ENCODE results near the gene ABCB8.

ABCB8 gene

DNA sequence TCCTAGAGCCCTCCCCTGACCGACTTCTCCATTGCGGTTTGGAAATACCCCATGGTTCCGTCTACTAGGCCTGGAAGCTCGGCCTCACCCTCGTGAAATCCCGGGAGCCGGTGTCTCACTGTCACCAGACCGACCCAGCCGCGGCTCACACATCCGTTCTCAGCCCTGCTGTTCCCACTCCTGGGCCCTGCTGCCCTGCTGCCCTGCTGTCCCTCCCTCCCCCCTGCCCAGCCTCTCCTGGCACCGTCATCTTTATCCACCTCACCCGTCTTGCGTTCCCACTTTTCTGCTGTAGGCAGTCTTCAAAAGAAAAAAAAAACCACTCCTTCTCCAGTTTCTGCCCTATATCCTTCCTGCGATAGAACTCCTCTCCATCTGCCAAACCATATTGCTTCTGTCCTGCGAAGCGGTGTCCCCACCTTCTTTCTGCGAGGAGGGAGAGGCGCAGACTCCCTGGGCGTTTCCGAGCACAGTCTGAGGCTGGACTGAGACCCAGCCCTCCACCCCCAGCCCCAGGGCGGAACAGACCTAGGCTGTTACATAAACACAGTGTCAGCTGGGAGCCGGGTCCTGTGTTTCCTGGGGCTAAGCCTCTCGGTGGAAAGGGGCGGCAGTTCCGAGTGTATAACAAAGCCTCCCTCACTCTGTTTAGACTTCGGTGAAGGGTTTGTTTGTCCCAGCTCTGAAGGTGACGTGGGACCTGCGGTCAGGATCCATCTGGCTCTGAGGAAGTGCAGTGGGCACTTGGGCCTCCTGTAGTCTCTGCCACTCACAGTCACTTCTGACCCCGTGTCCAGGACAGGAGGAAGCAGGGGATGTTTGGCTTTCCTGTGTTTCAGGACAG, 60.8 kb downstream of the ABCB8 start:
- DNase-seq = no peak

DNA sequence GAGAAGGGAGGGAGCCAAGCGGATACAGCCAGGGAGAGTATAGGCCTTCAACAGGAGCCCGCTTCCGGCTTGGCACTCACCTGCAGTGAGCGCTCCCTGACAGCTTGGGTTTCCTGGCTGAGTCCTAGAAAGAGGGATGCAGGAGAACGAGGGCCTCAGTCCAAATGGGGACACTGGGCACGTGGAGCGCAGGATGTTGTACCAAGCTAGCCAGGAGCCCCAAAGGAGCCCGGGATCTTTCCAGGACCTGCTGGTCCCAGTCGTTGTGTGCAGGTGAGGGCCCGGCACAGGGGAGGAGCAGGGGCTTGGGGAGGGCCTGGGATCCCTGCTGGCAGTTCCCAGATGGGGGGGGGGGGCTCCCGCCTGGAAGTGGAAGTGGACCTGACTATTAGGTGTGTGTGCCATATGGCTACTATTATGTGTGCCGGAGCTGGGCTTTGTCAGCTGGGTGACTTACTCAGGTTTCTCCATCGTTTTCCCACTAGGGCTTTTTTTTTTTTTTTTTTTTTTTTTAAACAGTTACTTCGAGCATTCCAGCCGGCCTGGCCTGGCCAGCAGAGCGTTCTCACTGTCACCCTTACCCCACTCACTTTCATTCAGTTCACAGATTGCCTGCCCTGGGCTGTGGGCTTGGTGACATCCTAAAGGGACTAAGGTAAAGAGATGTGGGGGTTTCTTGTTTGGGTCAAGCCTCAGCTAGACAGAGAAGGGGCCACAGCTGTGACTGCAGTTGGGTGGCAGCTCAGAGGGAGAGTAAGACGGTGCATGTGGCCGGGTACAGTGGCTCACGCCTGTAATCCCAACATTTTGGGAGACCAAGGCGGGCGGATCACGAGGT, 61.9 kb downstream of the ABCB8 start:
- no peak for DNase-seq

DNA sequence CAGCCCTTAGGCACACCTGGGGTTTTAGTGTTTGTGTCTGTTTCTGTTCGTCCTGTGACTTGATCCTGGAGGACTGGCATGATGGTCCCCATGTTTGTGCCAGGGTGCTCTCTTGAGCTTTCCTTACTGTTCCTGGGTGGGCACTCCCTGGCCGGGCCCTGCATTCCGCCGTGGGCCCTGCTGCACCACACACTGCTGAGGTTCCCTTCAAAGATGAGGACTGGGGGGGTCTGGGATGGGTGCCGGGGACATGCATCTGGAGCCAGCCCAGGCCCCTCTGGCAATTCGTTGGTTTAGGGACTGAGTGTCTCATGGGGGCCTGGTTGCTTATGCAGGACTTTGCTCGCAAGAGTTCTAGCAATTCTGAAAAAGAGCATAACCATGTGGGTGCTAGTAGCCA, 62.8 kb downstream of the ABCB8 start:
- DNase-seq = no peak

DNA sequence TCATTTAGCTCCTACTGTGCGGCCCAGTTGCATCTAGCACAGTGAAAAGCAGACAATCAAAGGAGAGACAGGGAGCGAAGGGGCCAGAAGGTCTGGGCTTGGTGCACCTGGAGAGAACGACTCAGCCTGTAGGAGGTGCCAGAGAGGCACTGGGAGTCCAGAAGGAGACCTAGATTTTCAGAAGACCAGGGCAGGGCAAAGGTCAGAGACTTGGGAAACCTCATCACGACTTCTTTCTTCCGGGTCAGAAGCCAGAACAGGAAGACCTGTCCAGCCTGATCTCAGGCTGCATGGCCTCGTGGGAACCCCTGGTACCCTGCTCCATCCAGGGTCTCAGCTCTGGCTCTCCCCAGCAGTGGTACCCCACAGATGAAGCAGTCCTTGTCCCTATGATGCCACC, 63.2 kb downstream of the ABCB8 start:
- DNase-seq = no peak

DNA sequence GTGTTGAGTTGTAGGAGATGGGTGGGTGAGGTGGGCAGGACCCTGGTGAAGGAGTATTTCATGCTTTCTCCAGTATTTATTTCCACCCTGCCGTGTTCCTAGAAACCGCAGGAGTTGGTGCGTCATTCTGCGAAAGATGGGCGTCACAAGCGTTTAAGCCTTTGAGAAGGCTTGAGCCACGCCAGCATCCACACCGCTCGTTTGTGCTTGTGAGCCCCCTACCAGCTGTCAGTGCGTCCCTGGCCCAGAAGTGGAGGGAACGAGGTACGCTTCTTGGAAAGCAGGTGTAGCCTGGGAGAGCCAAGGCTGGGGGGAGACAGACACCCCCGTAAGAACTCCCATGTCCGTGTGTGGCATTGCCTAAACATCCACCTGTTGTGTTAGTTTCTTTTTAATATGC, 63.7 kb downstream of the ABCB8 start:
- DNase-seq = no peak

DNA sequence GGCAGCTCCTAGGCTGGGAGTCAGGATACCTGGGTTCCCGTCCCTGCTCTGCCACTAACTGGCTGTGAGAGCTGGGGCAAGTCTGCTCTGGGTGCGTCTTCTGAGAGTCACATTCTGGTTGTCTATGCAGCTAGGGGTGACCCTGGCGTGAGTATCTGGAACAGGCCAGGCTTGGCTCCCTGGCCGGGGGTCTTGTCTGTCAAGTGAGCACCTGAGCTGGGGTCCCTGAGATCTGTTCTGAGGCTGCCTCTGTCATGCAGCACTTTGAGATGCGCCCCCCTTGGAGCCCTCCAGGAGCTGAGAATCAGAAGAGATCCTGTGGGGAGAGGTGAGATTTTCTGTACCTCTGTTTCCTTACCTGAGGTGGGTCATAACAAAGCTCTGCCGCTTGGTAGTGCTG, 65.5 kb downstream of the ABCB8 start:
- no peak for DNase-seq

DNA sequence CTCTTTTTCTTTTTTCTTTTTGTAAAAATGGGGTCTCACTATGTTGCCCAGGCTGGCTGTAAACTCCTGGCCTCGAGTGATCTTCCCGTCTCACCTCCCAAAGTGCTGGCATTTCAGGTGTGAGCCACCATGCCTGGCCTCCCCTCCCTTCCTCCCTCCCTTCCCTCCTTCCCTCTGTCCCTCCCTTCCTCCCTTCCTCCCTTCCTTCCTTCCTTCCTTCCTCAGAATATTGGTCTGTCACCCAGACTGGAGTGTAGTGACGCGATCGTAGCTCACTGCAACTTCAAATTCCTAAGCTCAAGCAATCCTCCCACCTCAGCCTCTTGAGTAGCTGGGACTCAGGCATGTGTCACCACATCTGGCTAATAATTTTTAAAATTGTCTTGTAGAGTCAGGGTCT, 66.4 kb downstream of the ABCB8 start:
- no peak for DNase-seq

DNA sequence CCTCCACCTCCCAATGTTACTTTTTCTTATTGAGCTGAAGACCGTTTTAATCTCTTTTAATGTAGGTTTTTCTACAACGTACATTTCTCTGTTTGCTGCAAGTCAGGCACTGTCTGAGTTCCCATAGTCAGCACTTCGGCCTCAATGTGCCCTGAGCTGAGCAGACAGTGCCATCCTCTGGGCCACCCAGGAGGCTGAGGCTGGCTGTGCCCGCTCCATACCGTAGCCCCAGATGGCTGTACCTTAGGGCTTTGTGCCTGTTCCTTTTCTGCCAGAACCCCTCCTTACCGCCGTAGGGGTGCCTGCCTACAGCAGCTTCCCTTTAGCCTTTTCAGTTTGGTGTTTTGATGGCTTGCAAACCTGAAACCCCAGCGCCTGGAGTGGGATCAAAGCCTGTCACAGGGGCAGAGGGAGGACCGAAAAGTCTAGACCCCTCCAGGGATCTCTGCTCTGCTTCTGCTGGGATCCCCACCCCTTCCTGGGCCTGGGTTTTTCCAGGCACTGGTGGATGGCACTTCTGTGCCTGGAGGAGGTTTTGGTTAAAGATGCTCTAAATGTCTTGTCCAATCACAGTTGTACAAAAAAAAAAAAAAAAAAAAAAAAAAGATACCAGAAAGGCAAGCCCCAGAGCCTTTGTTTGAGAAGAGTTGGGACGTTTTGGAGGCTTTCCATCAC, 67.0 kb downstream of the ABCB8 start:
- no peak for DNase-seq

DNA sequence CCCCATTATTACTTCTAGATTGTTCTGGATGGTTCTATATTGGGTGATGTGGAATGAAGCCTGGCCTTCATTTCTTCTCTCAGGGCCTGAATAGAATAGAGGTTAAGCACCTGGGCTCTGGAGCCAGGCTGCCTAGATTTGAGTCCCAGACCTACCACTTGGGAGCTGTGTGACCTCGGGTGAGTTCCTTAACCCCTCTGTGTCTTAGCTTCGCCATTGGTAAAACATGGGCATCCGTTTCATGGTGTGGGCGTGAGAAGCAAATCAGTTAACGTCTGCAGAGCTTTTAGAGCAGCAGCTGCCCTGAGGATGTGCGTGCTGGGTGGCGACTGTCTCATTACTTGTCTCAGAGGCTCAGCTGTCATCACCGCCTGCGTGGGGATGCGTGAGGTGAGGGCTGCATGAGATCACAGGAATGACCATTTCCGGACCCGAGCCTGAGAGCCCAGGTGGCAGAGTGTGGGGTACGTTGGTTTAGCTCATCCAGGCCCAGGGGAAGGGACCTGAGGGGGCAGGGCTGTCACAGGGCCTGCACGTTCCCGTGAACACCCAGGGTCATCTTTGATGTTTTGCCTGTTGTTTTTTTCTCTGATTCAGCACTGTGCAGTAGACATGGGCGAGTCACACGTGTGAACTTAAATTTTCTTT, 67.7 kb downstream of the ABCB8 start:
- DNase-seq = no peak

Data from NCI-H226 (cell line).